Epithelial cell of proximal tubule (primary cell): ENCODE results near the gene KCNQ2. TPM values are rescaled to one million over a fixed set of nuclear protein-coding genes. Genes with fewer than 3 reads are reported as not detected.
A peak's percentile ranks its signal among the peaks of the same experiment; 100 is the strongest.

Source experiments
- DNase-seq: peaks from one replicate; pipeline ENCODE4 v3.0.0-alpha.2; 2011; ENCODE audit warnings: low read depth
- H3K4me3 ChIP-seq: 2 replicates; pipeline ENCODE4 v1.5.1; 2011; ENCODE audit warnings: low read depth, mild to moderate bottlenecking, low read length
- CTCF ChIP-seq: conservative IDR thresholded peaks from 2 replicates; pipeline ENCODE4 v1.5.1; 2012; ENCODE audit warnings: low read depth, mild to moderate bottlenecking, low read length
- total RNA-seq: library from RNA; depleted of rRNA; stranded (reverse); fragments of >200 nt; gene quantifications from 2 replicates; pipeline ENCODE4 v1.2.3, GENCODE V29; 2015

Gene KCNQ2
- total RNA-seq, 1 donor from 2014 or later: not detected

GRCh38 chr20:63440366-63440955, 32.0 kb downstream of the KCNQ2 start:
- no peak overlapping the region for H3K4me3 ChIP-seq
- no peak for DNase-seq
- TF ChIP-seq CTCF: no peak

GRCh38 chr20:63439866-63440265, 32.6 kb downstream of the KCNQ2 start:
- DNase-seq: no peak
- H3K4me3 ChIP-seq: no peak overlapping the region
- TF ChIP-seq CTCF: no peak

- TF ChIP-seq CTCF: no peak
- no peak overlapping the region for H3K4me3 ChIP-seq
- DNase-seq: no peak
Observed at GRCh38 chr20:63438121-63438520, 34.3 kb downstream of the KCNQ2 start.

GRCh38 chr20:63435552-63435951, 36.9 kb downstream of the KCNQ2 start:
- DNase-seq: no peak
- TF ChIP-seq CTCF: no peak
- H3K4me3 ChIP-seq: no peak overlapping the region

- DNase-seq: no peak
- no peak overlapping the region for H3K4me3 ChIP-seq
- TF ChIP-seq CTCF: peak; percentile 78
Observed at GRCh38 chr20:63434599-63435378, 37.7 kb downstream of the KCNQ2 start.

- TF ChIP-seq CTCF: no peak
- DNase-seq: no peak
- no peak overlapping the region for H3K4me3 ChIP-seq
Observed at GRCh38 chr20:63433756-63434531, 38.5 kb downstream of the KCNQ2 start.
